HG03135 (cell line): ENCODE measurements around the gene SIK3.
"Not testable (repeated sequence)": the region's sequence is repeated elsewhere in the genome, so short reads cannot be mapped to it uniquely, and the experiment has no call there.

ENCODE experiments used
- ATAC-seq: cut with Tn5 transposase; IDR thresholded peaks from one replicate; pipeline ENCODE4 v1.9.1; 2021; ENCODE audit warnings: mild to moderate bottlenecking, moderate library complexity; ENCODE audit not compliant: unreplicated experiment

SIK3 gene

GRCh38 chr11:117050121-117050520 lies 48.1 kb downstream of the SIK3 start:
- not testable (repeated sequence) for ATAC-seq

- ATAC-seq = not testable (repeated sequence)
These were observed 51.6 kb downstream of the SIK3 start for GRCh38 chr11:117046627-117047026.

- no peak for ATAC-seq
These were observed 52.3 kb downstream of the SIK3 start for GRCh38 chr11:117045956-117046355.

GRCh38 chr11:117045196-117045595 lies 53.0 kb downstream of the SIK3 start:
- no peak for ATAC-seq

GRCh38 chr11:117044287-117045035 lies 53.8 kb downstream of the SIK3 start:
- ATAC-seq = no peak

- no peak for ATAC-seq
These were observed 55.5 kb downstream of the SIK3 start for GRCh38 chr11:117042689-117043088.

GRCh38 chr11:117039900-117040299 lies 58.3 kb downstream of the SIK3 start:
- no peak for ATAC-seq

- no peak for ATAC-seq
These were observed 59.0 kb downstream of the SIK3 start for GRCh38 chr11:117039270-117039669.

- no peak for ATAC-seq
These were observed 60.3 kb downstream of the SIK3 start for GRCh38 chr11:117037975-117038350.

- ATAC-seq = no peak
These were observed 60.8 kb downstream of the SIK3 start for GRCh38 chr11:117037279-117037974.

GRCh38 chr11:117034901-117035300 lies 63.3 kb downstream of the SIK3 start:
- no peak for ATAC-seq

- ATAC-seq = no peak
These were observed 71.5 kb downstream of the SIK3 start for GRCh38 chr11:117026593-117027330.

- ATAC-seq = not testable (repeated sequence)
These were observed 74.5 kb downstream of the SIK3 start for GRCh38 chr11:117023707-117024106.

GRCh38 chr11:117023178-117023577 lies 75.0 kb downstream of the SIK3 start:
- no peak for ATAC-seq

- no peak for ATAC-seq
These were observed 75.7 kb downstream of the SIK3 start for GRCh38 chr11:117022526-117022925.

- no peak for ATAC-seq
These were observed 77.2 kb downstream of the SIK3 start for GRCh38 chr11:117020869-117021564.

- ATAC-seq = no peak
These were observed 77.9 kb downstream of the SIK3 start for GRCh38 chr11:117020287-117020686.

- no peak for ATAC-seq
These were observed 78.4 kb downstream of the SIK3 start for GRCh38 chr11:117019871-117020270.

- ATAC-seq = no peak
These were observed 80.8 kb downstream of the SIK3 start for GRCh38 chr11:117017456-117017855.

- ATAC-seq = no peak
These were observed 81.5 kb downstream of the SIK3 start for GRCh38 chr11:117016747-117017146.

GRCh38 chr11:117016246-117016645 lies 82.0 kb downstream of the SIK3 start:
- ATAC-seq = no peak
